ENCODE measurements around the gene CALML4.

DNA sequence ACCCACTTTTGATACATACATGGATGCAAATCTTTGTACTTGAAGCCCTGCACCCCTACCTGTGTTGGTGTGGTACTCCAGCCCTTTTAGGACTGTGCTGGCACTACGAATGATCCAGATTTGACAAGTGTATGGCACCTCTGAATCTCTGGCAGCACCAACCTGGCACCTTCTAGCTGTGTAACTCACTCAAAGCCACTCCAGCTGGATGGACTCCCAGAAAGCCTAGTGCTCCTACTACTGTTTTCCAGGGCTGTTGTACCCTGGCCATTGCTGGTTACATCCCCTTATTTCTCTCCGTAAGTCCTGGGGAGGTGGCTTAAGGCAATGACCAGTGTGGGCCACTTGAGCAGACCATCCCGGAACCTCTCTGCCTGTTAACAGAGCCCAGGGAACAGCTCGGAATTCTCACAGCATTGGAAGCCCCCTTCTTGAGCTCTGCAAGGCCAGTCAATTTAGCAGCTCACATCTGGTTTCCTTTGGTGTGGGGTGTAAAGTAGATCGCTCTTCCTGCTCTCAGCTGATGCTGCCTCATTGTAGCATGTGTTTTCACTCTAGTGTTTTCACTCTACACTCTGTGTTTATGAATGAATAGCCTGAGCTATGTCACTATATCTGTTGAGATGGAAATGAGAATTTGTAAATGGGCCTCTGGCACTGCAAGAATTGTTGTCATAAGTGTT, 12.2 kb downstream of the CALML4 start:
- TF ChIP-seq CTCF (IDR thresholded peaks at IDR 0.05) (no peak), POLR2A (IDR thresholded peaks at IDR 0.05) (no peak)
